ENCODE results near the gene ZNF236. TPM values are rescaled to one million over a fixed set of nuclear protein-coding genes. Genes with fewer than 3 reads are reported as not detected.

The ZNF236 gene
- total and polyA plus RNA-seq, 2 donors (not counting 3 experiments of a cell fraction or from before 2014, with no cell fraction given) = 4.5 to 14.7 TPM

GRCh38 chr18:76938619-76939018 lies 116.3 kb downstream of the ZNF236 start:
- no peaks in the 10 kb centered on the region for H4K20me1 ChIP-seq (replicated peaks; ENCODE audit: control insufficient read depth, extremely low read depth, insufficient read depth, low read length)
- ChIA-PET CTCF (interaction anchor here (1.2 kb wide), 1 partner anchor 44 kb away, joined by 3 read pairs; no protein-coding TSS in a partner anchor), POLR2A (no interaction called here)
- no peak overlapping the region for H3K27ac ChIP-seq (ENCODE audit: insufficient read depth, low read depth, low read length)
- BruUV-seq (replicated peaks) = no TSS peak
- no peaks in the 10 kb centered on the region for H3K27me3 ChIP-seq (ENCODE audit: control insufficient read depth in 2 of 2, insufficient read depth in 2 of 2, low read length in 2 of 2)
- H3K4me2 ChIP-seq (ENCODE audit: insufficient read depth, low read length) = no peak overlapping the region
- H3K4me3 ChIP-seq (replicated peaks in 1 of 3; ENCODE audit: insufficient read depth in 1 of 3, low read depth in 1 of 3, low read length in 3 of 3) = no peak overlapping the region
- H3K9me3 ChIP-seq (replicated peaks; ENCODE audit: control insufficient read depth, insufficient read depth, low read length) = no peaks in the 10 kb centered on the region
- TF ChIP-seq POLR2A (IDR thresholded peaks at IDR 0.05; ENCODE audit: low read depth, low read length) (no peak), MYC (IDR thresholded peaks at IDR 0.05; ENCODE audit: low read depth, low read length) (no peak), FOS (IDR thresholded peaks at IDR 0.05; ENCODE audit: borderline replicate concordance, insufficient read depth, low read length) (no peak), EZH2 (IDR thresholded peaks at IDR 0.05; ENCODE audit: borderline replicate concordance, low read depth, low read length, severe bottlenecking) (no peak), MAX (IDR thresholded peaks at IDR 0.05; ENCODE audit: insufficient read depth, insufficient read length) (no peak), JUN (IDR thresholded peaks at IDR 0.05; ENCODE audit: borderline replicate concordance, insufficient read depth, insufficient read length, low read depth) (no peak), GATA2 (IDR thresholded peaks at IDR 0.05; ENCODE audit: insufficient read depth, insufficient read length, low read depth, low read length) (no peak), POLR2AphosphoS5 (IDR thresholded peaks at IDR 0.05; ENCODE audit: insufficient read depth, low read depth, low read length) (no peak)
- TF ChIP-seq, protein P1, sequence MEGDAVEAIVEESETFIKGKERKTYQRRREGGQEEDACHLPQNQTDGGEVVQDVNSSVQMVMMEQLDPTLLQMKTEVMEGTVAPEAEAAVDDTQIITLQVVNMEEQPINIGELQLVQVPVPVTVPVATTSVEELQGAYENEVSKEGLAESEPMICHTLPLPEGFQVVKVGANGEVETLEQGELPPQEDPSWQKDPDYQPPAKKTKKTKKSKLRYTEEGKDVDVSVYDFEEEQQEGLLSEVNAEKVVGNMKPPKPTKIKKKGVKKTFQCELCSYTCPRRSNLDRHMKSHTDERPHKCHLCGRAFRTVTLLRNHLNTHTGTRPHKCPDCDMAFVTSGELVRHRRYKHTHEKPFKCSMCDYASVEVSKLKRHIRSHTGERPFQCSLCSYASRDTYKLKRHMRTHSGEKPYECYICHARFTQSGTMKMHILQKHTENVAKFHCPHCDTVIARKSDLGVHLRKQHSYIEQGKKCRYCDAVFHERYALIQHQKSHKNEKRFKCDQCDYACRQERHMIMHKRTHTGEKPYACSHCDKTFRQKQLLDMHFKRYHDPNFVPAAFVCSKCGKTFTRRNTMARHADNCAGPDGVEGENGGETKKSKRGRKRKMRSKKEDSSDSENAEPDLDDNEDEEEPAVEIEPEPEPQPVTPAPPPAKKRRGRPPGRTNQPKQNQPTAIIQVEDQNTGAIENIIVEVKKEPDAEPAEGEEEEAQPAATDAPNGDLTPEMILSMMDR (IDR thresholded peaks at IDR 0.05; ENCODE audit: extremely low read depth in 1 of 2, insufficient read depth in 1 of 2, low read depth in 1 of 2, low read length in 2 of 2) = no peak
- intact Hi-C loops (cut with micrococcal nuclease) = no loop called here
- dilution Hi-C loops (cut with MboI; ENCODE audit: extremely low pct_ligation_motif_present, low sequenced_read_pairs) = no loop called here
- no peak overlapping the region for H3K9ac ChIP-seq (replicated peaks; ENCODE audit: extremely low read depth, insufficient read depth, low read length)
- H2AFZ ChIP-seq (ENCODE audit: low read depth, low read length) = no peak overlapping the region
- FAIRE-seq (no peak), DNase-seq (ENCODE audit: low read depth, low spot score) (no peak)
- H3K9me1 ChIP-seq (replicated peaks; ENCODE audit: control insufficient read depth, extremely low read depth, insufficient read depth, low read length) = no peaks in the 10 kb centered on the region
- no peaks in the 10 kb centered on the region for H3K4me1 ChIP-seq (ENCODE audit: control insufficient read depth, extremely low read depth, insufficient read depth, low read length)
- no peaks in the 10 kb centered on the region for H3K79me2 ChIP-seq (ENCODE audit: control insufficient read depth, insufficient read depth, low read length)
- H3K36me3 ChIP-seq (ENCODE audit: control insufficient read depth in 2 of 2, extremely low read depth in 1 of 2, insufficient read depth in 2 of 2, low read length in 2 of 2) = peaks cover 0 to 10% of the 10 kb centered on the region in 2 experiments

Data from endothelial cell of umbilical vein (primary cell).